ENCODE results near the gene CEACAM3.

CEACAM3 gene

GRCh38 chr19:41847351-41848105, 51.1 kb downstream of the CEACAM3 start:
- DNase-seq: no peak

- no peak for DNase-seq
Observed at GRCh38 chr19:41848666-41849065, 52.3 kb downstream of the CEACAM3 start.

GRCh38 chr19:41849067-41849466, 52.7 kb downstream of the CEACAM3 start:
- no peak for DNase-seq

DNA sequence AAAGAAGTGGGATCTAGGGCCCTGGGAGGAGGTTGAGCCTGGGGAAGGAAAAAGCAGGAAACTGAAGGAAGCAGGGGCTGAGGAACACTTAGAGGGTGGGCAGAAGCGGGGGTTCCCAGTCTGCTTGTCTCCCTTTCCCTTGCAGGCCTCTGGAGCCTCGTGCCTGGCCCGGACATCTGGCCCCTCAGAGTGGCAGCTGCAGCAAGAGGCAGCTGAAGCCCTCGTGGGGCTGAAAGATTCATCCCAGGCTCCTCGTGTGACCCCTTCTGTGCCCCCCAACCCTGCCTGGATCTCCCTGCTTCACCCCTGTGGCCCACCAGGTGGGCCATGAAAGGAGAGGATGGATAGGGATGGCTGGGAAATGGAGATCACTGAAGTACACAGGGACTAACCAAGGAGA, 54.0 kb downstream of the CEACAM3 start:
- DNase-seq: no peak

- DNase-seq: no peak
Observed at GRCh38 chr19:41851456-41851855, 55.1 kb downstream of the CEACAM3 start.

DNA sequence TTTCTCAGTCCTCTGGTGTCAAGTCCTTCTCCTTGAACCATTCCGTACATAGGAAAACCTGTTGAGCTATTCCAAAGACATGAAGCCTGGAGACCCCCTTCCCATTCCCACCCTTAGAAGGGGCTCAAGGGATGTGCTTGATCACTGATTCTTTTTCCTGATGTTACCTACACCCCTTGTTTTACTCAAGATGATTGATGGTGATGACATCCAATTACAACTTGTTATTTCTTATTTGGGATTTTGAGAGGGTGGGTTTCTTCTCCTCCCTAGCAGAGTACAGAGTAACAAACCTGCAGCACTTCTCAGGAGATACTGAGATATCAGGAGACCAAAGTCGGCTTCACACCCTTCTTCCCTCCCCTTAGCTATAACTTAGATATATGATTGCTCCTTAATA, 57.0 kb downstream of the CEACAM3 start:
- no peak for DNase-seq

- DNase-seq: no peak
Observed at GRCh38 chr19:41853768-41854167, 57.4 kb downstream of the CEACAM3 start.

- DNase-seq: no peak
Observed at GRCh38 chr19:41859213-41859617, 62.8 kb downstream of the CEACAM3 start.

DNA sequence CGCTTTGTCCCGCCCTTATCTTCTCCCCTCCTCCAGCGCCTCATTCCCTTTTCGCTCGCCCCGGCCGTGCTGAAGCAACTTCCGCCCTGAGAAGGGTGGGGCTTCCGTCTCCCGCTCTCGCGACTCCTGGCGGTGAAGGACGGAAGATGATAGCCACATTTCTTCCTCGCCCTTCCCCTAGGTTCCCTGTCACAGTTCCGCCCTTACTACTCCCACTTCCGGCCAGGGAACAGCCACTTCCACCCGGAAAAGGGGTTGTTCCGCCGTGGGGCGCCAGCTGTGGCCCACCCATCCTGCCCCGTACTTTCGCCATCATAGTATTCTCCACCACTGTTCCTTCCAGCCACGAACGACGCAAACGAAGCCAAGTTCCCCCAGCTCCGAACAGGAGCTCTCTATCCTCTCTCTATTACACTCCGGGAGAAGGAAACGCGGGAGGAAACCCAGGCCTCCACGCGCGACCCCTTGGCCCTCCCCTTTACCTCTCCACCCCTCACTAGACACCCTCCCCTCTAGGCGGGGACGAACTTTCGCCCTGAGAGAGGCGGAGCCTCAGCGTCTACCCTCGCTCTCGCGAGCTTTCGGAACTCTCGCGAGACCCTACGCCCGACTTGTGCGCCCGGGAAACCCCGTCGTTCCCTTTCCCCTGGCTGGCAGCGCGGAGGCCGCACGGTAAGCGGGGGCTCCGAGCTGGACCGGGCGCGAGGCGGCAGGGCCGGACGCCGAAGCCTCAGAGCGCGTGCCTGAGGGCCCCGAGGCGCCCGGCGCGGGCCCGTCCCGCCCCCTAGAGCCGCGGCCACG, 63.4 kb downstream of the CEACAM3 start, which contains the start of gene RPS19:
Gene RPS19, plus strand, starts transcription at position 638 of the 801 bp plus-strand sequence. CDS start 520 bp downstream, outside the sequence.
- peak; percentile 98 for DNase-seq

DNA sequence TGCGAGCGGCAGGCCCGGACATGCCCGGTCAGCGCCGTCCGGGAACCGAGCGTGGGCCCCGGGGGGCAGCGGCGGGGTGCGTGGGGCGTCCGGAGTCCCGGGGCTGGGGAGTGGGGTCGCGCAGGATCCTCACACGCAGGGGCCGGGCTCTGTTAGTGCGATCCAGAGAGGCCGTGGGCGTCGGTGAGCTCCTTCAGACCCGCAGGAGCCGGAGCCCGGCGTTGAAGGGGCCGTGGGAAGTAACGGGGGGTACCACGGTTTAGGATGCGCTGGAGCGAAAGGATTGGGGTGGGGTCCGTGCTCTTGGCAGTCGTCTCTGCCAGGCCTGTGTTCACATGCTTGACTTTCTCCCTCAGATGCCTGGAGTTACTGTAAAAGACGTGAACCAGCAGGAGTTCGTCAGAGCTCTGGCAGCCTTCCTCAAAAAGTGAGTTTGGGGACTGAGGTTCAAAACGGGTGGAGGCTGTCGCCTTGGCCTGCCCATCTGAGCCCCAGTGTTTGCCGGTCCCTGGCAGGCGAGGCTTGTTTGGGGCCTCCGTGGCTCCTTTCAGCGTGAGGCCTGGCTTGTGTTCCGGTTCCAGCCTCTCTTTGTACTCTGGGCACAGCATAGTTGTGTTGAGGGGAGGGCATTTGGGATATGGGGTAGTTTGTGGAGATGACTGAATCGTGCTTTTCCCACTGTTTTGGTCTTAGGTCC, 64.2 kb downstream of the CEACAM3 start:
- DNase-seq: no peak
